Ishikawa (cell line): ENCODE data around the gene TSPAN5.

ENCODE experiments used
- CEBPB ChIP-seq: IDR thresholded peaks from 2 replicates; pipeline ENCODE4 v1.6.1; 2012
- CREB1 ChIP-seq: IDR thresholded peaks from 2 replicates; pipeline ENCODE4 v1.6.1; 2012; ENCODE audit warnings: low read depth
- EGR1 ChIP-seq: IDR thresholded peaks from 2 replicates; pipeline ENCODE4 v1.6.1; 2012
- EP300 ChIP-seq: IDR thresholded peaks from 2 replicates; pipeline ENCODE4 v1.6.1; 2012; ENCODE audit warnings: borderline replicate concordance
- FOXM1 ChIP-seq: IDR thresholded peaks from 2 replicates; pipeline ENCODE4 v1.6.1; 2012; ENCODE audit warnings: low read depth, borderline replicate concordance
- MAX ChIP-seq: IDR thresholded peaks from 2 replicates; pipeline ENCODE4 v1.6.1; 2012
- NFIC ChIP-seq: IDR thresholded peaks from 2 replicates; pipeline ENCODE4 v1.6.1; 2012
- RAD21 ChIP-seq: IDR thresholded peaks from 2 replicates; pipeline ENCODE4 v1.6.1; 2012; ENCODE audit warnings: low read depth
- REST ChIP-seq: IDR thresholded peaks from 2 replicates; pipeline ENCODE4 v1.6.1; 2012; ENCODE audit warnings: low read depth, mild to moderate bottlenecking
- TAF1 ChIP-seq: IDR thresholded peaks from 2 replicates; pipeline ENCODE4 v1.6.1; 2012; ENCODE audit warnings: low read depth, mild to moderate bottlenecking
- TCF12 ChIP-seq: IDR thresholded peaks from 2 replicates; pipeline ENCODE4 v1.6.1; 2012; ENCODE audit warnings: low read depth
- TEAD4 ChIP-seq: IDR thresholded peaks from 2 replicates; pipeline ENCODE4 v1.6.1; 2012
- USF1 ChIP-seq: IDR thresholded peaks from 2 replicates; pipeline ENCODE4 v1.6.1; 2012
- YY1 ChIP-seq: IDR thresholded peaks from 2 replicates; pipeline ENCODE4 v1.6.1; 2012; ENCODE audit warnings: low read depth
- ZBTB7A ChIP-seq: IDR thresholded peaks from 2 replicates; pipeline ENCODE4 v1.6.1; 2012; ENCODE audit warnings: low read depth

Gene TSPAN5

GRCh38 chr4:98686043-98686707 lies 27.8 kb upstream of the TSPAN5 start:
- TF ChIP-seq USF1 (no peak), ZBTB7A (no peak), CEBPB (0 out of 2 replicates have a peak, but pooled peaks have one; percentile 9), TCF12 (no peak), RAD21 (no peak)

DNA sequence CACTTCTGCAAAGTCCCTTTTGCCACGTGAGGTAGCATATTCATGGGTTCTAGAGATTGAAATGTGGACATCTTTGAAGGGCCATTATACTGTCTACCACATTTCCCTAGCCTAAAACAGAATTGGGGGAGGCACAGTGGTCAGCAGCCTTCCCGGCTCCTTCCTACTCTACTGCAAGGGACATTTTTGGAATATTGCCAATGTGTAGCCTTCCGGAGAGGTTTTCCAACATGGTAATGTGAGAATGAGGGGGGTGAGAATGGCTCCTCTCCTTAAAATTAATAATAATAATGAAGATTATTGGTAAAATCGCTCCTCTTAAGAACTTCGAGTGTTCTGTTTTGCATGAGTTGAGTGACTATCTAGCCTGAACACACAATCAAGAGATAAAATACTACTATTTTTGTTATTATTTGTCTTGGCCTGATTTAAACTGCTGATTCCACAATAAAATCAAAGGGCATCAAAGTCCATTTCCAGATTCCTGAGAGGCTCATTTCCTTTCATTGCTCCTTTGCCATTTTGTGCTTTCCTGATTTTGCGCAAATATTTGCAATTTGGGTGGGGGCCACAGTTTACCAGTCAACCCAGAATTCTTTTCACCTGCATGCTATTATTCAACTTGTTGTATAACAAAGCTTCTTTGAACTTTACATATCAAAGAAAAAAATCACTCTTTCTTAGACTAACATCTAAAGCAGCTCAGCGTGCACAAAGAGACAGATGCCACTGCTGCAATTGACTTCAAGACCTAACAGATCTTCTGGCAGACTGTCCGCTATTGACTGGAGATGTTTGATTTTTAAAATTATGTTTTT lies 27.0 kb upstream of the TSPAN5 start:
- TF ChIP-seq EGR1 (no peak), MAX (no peak), TCF12 (no peak), RAD21 (no peak), ZBTB7A (no peak), FOXM1 (no peak), TAF1 (no peak), CEBPB (no peak), YY1 (no peak), NFIC (no peak), CREB1 (no peak), USF1 (no peak), REST (no peak), EP300 (no peak), TEAD4 (no peak)

DNA sequence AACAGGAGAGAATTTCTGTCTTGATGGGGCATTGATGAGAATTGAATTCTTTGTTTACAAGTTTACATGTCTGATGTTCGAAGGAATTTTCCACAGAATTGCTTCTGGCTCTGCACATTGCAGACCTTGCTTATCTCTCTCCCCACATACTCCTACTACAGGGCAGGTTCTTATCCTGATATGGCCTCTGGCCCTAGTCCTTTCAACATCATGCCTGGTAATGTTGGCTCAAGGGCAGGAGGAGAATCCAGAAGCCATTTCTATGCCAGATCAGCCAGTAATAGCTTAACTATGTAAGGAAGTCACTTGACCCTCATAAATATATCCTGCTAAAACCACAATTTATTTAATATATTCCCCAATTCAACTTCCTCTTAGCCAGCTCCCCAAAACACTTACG lies 24.3 kb upstream of the TSPAN5 start:
- TF ChIP-seq TEAD4, result no peak
- no peak for TF ChIP-seq FOXM1
- no peak for TF ChIP-seq CEBPB
- no peak for TF ChIP-seq RAD21
- TF ChIP-seq TCF12, result no peak
- no peak for TF ChIP-seq ZBTB7A
- TF ChIP-seq MAX, result no peak
- TF ChIP-seq EP300, result no peak
- no peak for TF ChIP-seq NFIC

- TF ChIP-seq EP300 (no peak), CEBPB (no peak), ZBTB7A (no peak), TCF12 (no peak), FOXM1 (no peak), CREB1 (no peak), USF1 (no peak), REST (no peak), RAD21 (no peak), MAX (no peak), NFIC (no peak), TEAD4 (no peak), EGR1 (no peak), TAF1 (no peak), YY1 (no peak)
Observed at GRCh38 chr4:98680806-98681205, 22.4 kb upstream of the TSPAN5 start.

DNA sequence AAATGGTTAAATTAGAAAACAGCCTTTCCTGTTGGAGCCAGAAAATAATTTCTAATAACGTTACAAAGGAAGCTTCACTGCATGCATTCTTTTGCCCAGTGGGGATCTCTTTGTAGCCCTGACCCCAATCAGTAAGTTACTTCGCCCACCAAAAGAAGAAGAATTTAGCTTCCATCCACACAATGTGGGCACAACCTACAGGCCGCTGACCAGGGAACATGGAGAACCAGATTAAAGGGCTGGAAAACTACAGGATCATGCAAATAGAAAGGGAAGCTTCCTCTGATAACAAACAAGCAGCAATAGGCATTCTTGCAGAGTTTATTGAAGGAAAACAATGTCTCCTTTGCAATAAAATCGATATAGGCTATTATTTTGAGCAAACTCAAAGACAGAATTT lies 21.3 kb upstream of the TSPAN5 start:
- no peak for TF ChIP-seq FOXM1
- no peak for TF ChIP-seq YY1
- TF ChIP-seq CEBPB, result no peak
- no peak for TF ChIP-seq USF1
- no peak for TF ChIP-seq MAX
- TF ChIP-seq CREB1, result no peak
- no peak for TF ChIP-seq TAF1
- TF ChIP-seq EP300, result no peak
- no peak for TF ChIP-seq RAD21
- TF ChIP-seq ZBTB7A, result no peak
- no peak for TF ChIP-seq NFIC
- no peak for TF ChIP-seq EGR1
- no peak for TF ChIP-seq REST
- no peak for TF ChIP-seq TCF12
- TF ChIP-seq TEAD4, result no peak
